Measurements from ENCODE around the gene CLASP2. TPM values are rescaled to one million over a fixed set of nuclear protein-coding genes. Genes with fewer than 3 reads are reported as not detected.

The CLASP2 gene
- total RNA-seq, 3 donors from 2014 or later (not counting 1 experiment from before 2014, with no cell fraction given): 93.8 to 109 (median 99.3) TPM

DNA sequence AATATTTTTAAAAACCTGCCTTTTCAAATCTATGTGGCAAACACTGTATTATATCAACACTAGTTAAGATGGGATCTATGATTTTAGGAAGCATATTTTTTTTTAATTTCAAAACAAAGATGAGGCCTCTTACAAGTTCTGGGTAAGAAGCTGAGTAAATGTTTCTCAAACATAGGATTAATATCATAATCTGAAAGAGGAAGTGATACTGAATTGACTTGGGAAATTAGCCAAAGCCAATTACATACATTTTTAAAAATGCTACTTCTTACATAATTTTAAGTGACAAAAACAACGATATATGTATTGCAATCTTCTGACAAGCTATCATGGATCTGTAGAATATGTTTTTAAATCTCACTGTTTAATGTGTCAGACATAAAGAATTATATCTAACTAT is 142.7 kb downstream of the CLASP2 start:
- no peak overlapping the region for H3K4me3 Mint-ChIP-seq
- DNase-seq: no peak
- peaks cover 7% of the 10 kb centered on the region for H3K36me3 Mint-ChIP-seq
- no peak for ATAC-seq
- no peaks in the 10 kb centered on the region for H3K27me3 Mint-ChIP-seq (ENCODE audit: low read depth in 2 of 2)
- Histone ChIP-seq H3K4me1 (ENCODE audit: control insufficient read depth, insufficient read depth, low read length) (no peaks in the 10 kb centered on the region), H3K36me3 (ENCODE audit: control insufficient read depth, insufficient read depth, low read length) (peaks cover 20% of the 10 kb centered on the region), H3K4me3 (ENCODE audit: low read length) (no peak overlapping the region), H3K9me3 (ENCODE audit: control insufficient read depth, insufficient read depth, low read length) (no peaks in the 10 kb centered on the region), H3K27ac (ENCODE audit: low read length) (no peak overlapping the region), H3K27me3 (ENCODE audit: control insufficient read depth, insufficient read depth, low read length) (no peaks in the 10 kb centered on the region)
- no peak overlapping the region for H3K27ac Mint-ChIP-seq
- H3K9me3 Mint-ChIP-seq: no peaks in the 10 kb centered on the region
- no CpG with 5 or more reads among the region's 1 CpG for WGBS (ENCODE audit: insufficient coverage)
- intact Hi-C loops (cut with micrococcal nuclease): no loop called here
- H3K4me1 Mint-ChIP-seq: no peaks in the 10 kb centered on the region
- TF ChIP-seq, protein P1, sequence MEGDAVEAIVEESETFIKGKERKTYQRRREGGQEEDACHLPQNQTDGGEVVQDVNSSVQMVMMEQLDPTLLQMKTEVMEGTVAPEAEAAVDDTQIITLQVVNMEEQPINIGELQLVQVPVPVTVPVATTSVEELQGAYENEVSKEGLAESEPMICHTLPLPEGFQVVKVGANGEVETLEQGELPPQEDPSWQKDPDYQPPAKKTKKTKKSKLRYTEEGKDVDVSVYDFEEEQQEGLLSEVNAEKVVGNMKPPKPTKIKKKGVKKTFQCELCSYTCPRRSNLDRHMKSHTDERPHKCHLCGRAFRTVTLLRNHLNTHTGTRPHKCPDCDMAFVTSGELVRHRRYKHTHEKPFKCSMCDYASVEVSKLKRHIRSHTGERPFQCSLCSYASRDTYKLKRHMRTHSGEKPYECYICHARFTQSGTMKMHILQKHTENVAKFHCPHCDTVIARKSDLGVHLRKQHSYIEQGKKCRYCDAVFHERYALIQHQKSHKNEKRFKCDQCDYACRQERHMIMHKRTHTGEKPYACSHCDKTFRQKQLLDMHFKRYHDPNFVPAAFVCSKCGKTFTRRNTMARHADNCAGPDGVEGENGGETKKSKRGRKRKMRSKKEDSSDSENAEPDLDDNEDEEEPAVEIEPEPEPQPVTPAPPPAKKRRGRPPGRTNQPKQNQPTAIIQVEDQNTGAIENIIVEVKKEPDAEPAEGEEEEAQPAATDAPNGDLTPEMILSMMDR (IDR thresholded peaks at IDR 0.05): no peak

DNA sequence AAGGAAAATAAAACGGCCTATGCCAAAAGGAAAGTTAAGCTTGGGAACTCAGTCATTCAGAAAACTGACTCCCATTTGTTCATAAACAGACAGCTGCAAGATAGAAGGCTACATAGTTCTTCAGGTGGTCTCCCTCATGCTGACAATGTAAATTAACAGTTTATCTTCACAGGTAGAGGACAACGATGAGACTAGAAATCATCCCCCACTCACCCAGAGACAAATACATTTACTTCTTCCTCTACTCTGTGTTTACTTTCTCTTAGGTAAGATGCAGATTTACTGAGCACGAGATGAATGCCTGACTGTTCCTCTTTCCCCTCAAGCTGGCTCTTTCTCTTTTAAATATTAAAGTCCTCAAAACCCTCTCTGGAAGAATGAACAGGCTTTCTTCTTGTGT is 160.2 kb downstream of the CLASP2 start:
- Histone ChIP-seq H3K9me3 (ENCODE audit: control insufficient read depth, insufficient read depth, low read length) (no peaks in the 10 kb centered on the region), H3K27me3 (ENCODE audit: control insufficient read depth, insufficient read depth, low read length) (no peaks in the 10 kb centered on the region), H3K4me3 (ENCODE audit: low read length) (no peak overlapping the region), H3K4me1 (ENCODE audit: control insufficient read depth, insufficient read depth, low read length) (no peaks in the 10 kb centered on the region), H3K36me3 (ENCODE audit: control insufficient read depth, insufficient read depth, low read length) (peaks cover 21% of the 10 kb centered on the region), H3K27ac (ENCODE audit: low read length) (no peak overlapping the region)
- ATAC-seq (no peak), DNase-seq (no peak)
- peaks cover 7% of the 10 kb centered on the region for H3K36me3 Mint-ChIP-seq
- no peak overlapping the region for H3K27ac Mint-ChIP-seq
- WGBS (ENCODE audit: insufficient coverage): 86% methylated on average over 3 of the region's 3 CpGs
- TF ChIP-seq, protein P1 (IDR thresholded peaks at IDR 0.05): no peak
- no peaks in the 10 kb centered on the region for H3K27me3 Mint-ChIP-seq (ENCODE audit: low read depth in 2 of 2)
- no peak overlapping the region for H3K4me3 Mint-ChIP-seq
- no peaks in the 10 kb centered on the region for H3K9me3 Mint-ChIP-seq
- H3K4me1 Mint-ChIP-seq: no peaks in the 10 kb centered on the region
- intact Hi-C loops (cut with micrococcal nuclease): no loop called here

DNA sequence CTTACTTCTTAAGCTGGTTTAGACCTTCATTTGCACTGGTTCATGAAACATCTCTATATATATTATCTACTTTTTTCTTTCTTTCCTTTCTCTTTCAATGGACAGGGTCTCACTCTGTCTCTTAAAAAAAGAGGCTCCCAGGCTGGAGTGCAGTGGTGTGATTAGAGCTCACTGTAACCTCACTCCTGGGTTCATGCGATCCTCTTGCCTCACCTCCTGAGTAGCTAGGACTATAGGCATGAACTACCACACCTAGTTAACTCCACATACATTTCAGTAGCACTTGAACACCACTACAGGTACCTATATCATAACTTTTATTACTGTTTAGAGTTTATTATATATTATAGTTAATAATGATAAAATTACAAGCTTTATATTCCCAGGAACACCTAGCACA is 160.8 kb downstream of the CLASP2 start:
- no peaks in the 10 kb centered on the region for H3K9me3 ChIP-seq (ENCODE audit: control insufficient read depth, insufficient read depth, low read length)
- no peaks in the 10 kb centered on the region for H3K9me3 Mint-ChIP-seq
- H3K4me3 ChIP-seq (ENCODE audit: low read length): no peak overlapping the region
- peaks cover 21% of the 10 kb centered on the region for H3K36me3 ChIP-seq (ENCODE audit: control insufficient read depth, insufficient read depth, low read length)
- ATAC-seq: no peak
- no peaks in the 10 kb centered on the region for H3K27me3 ChIP-seq (ENCODE audit: control insufficient read depth, insufficient read depth, low read length)
- intact Hi-C loops (cut with micrococcal nuclease): no loop called here
- H3K27me3 Mint-ChIP-seq (ENCODE audit: low read depth in 2 of 2): no peaks in the 10 kb centered on the region
- H3K27ac ChIP-seq (ENCODE audit: low read length): no peak overlapping the region
- no peak overlapping the region for H3K4me3 Mint-ChIP-seq
- TF ChIP-seq, protein P1 (IDR thresholded peaks at IDR 0.05): no peak
- no peak for DNase-seq
- no peaks in the 10 kb centered on the region for H3K4me1 Mint-ChIP-seq
- H3K27ac Mint-ChIP-seq: no peak overlapping the region
- peaks cover 7% of the 10 kb centered on the region for H3K36me3 Mint-ChIP-seq
- no peaks in the 10 kb centered on the region for H3K4me1 ChIP-seq (ENCODE audit: control insufficient read depth, insufficient read depth, low read length)
- 100% methylated on average over 1 of the region's 1 CpG for WGBS (ENCODE audit: insufficient coverage)

DNA sequence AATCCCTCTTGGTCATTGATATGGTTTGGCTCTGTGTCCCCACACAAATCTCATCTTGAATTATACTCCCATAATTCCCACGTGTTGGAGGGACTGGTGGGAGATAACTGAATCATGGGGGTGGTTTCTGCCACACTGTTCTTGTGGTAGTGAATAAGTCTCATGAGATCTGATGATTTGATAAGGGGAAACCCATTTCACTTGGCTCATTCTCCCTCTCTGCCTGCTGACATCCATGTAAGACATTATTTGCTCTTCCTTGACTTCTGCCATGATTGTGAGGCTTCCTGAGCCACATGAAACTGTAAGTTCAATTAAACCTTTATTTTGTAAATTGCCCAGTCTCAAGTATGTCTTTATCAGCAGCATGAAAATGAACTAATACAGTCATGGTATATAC is 171.0 kb downstream of the CLASP2 start:
- H3K36me3 Mint-ChIP-seq: peaks cover 42% of the 10 kb centered on the region
- no peak overlapping the region for H3K4me3 Mint-ChIP-seq
- no peaks in the 10 kb centered on the region for H3K9me3 Mint-ChIP-seq
- Histone ChIP-seq H3K27me3 (ENCODE audit: control insufficient read depth, insufficient read depth, low read length) (no peaks in the 10 kb centered on the region), H3K36me3 (ENCODE audit: control insufficient read depth, insufficient read depth, low read length) (peaks cover 28% of the 10 kb centered on the region), H3K4me1 (ENCODE audit: control insufficient read depth, insufficient read depth, low read length) (no peaks in the 10 kb centered on the region), H3K9me3 (ENCODE audit: control insufficient read depth, insufficient read depth, low read length) (peaks cover 3% of the 10 kb centered on the region), H3K4me3 (ENCODE audit: low read length) (no peak overlapping the region), H3K27ac (ENCODE audit: low read length) (no peak overlapping the region)
- no peak for ATAC-seq
- H3K27ac Mint-ChIP-seq: no peak overlapping the region
- intact Hi-C loops (cut with micrococcal nuclease): no loop called here
- H3K27me3 Mint-ChIP-seq (ENCODE audit: low read depth in 2 of 2): no peaks in the 10 kb centered on the region
- no CpG with 5 or more reads among the region's 1 CpG for WGBS (ENCODE audit: insufficient coverage)
- TF ChIP-seq, protein P1 (IDR thresholded peaks at IDR 0.05): no peak
- no peak for DNase-seq
- no peaks in the 10 kb centered on the region for H3K4me1 Mint-ChIP-seq
